Measurements from ENCODE around the gene ADGRD1. TPM values are rescaled to one million over a fixed set of nuclear protein-coding genes. Genes with fewer than 3 reads are reported as not detected.

Gene ADGRD1
- total and polyA plus RNA-seq, 3 experiments from 2014 or later, result 1.1 to 1.3 TPM; not detected in 1

DNA sequence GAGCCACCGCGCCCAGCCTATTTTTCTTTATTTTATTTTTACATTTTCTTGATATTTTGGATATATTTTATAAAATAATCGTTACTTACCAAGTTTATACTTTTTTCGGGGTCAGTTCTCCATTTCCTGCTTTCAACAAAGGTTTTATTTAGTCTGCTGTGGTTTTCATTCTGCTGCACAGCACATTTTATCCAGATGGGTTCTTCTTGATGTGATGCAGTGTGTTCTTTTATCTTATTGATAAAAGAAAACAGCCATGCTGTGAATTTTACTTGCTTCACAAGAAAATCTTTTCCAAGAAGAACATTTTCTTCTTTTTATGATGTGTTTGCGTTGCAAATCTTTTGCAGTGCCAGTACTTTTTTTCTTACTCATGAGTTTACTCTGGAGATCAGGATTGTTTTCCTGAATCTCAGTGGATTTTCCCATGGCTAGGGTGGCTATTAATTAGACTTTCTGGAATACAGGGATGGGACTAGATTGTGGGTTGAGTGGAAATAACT lies 192.5 kb downstream of the ADGRD1 start:
- no peak overlapping the region for H3K27ac Mint-ChIP-seq
- CTCF ChIA-PET, result no interaction called here

DNA sequence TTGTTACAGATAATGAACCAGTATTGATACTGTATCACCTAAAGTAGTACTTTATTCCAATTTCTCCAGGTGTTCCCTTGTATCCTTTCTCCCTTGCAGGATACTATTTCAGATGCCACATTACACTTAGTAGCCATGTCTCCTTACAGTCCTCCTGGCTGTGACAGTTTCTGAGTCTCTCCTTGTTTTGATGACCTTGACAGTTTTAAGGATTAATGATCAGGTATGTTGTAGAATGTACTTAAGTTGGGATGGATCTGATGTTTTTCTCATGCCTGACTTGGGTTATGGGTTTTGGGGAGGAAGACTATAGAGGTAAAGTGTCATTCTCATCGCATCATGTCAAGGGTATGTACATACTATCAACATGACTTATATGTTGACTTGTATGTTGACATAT lies 193.6 kb downstream of the ADGRD1 start:
- H3K4me1 Mint-ChIP-seq, result no peaks in the 10 kb centered on the region
- Histone ChIP-seq H3K27ac (ENCODE audit: low read depth, low read length) (no peak overlapping the region), H3K4me1 (ENCODE audit: insufficient read depth, low read length) (no peaks in the 10 kb centered on the region), H3K4me3 (ENCODE audit: low read length) (no peak overlapping the region), H3K36me3 (ENCODE audit: insufficient read depth, low read length) (no peaks in the 10 kb centered on the region), H3K9me3 (ENCODE audit: low read length) (no peaks in the 10 kb centered on the region), H3K27me3 (ENCODE audit: insufficient read depth, low read length, poor library complexity, severe bottlenecking) (no peaks in the 10 kb centered on the region)
- DNase-seq, result no peak
- H3K27ac Mint-ChIP-seq, result no peak overlapping the region
- POLR2A ChIA-PET, result no interaction called here
- peaks cover 10 to 33% of the 10 kb centered on the region in 2 donors for H3K27me3 Mint-ChIP-seq
- CTCF ChIA-PET, result no interaction called here
- H3K9me3 Mint-ChIP-seq, result peaks cover 0 to 2% (median 0%) of the 10 kb centered on the region in 5 donors
- H3K36me3 Mint-ChIP-seq, result no peaks in the 10 kb centered on the region
- no peak overlapping the region for H3K4me3 Mint-ChIP-seq

More for the DNA sequence above, 192.5 kb downstream of the ADGRD1 start:
- no peak overlapping the region for H3K4me3 Mint-ChIP-seq
- H3K9me3 Mint-ChIP-seq, result peaks cover 0 to 2% (median 0%) of the 10 kb centered on the region in 5 donors
- POLR2A ChIA-PET, result no interaction called here
- no peaks in the 10 kb centered on the region for H3K36me3 ChIP-seq (ENCODE audit: insufficient read depth, low read length)
- no peaks in the 10 kb centered on the region for H3K4me1 Mint-ChIP-seq
- H3K9me3 ChIP-seq (ENCODE audit: low read length), result no peaks in the 10 kb centered on the region
- no peak overlapping the region for H3K4me3 ChIP-seq (ENCODE audit: low read length)
- no peak for DNase-seq
- H3K4me1 ChIP-seq (ENCODE audit: insufficient read depth, low read length), result no peaks in the 10 kb centered on the region
- no peaks in the 10 kb centered on the region for H3K36me3 Mint-ChIP-seq
- no peak overlapping the region for H3K27ac ChIP-seq (ENCODE audit: low read depth, low read length)
- H3K27me3 Mint-ChIP-seq, result peaks cover 9 to 28% of the 10 kb centered on the region in 2 donors
- H3K27me3 ChIP-seq (ENCODE audit: insufficient read depth, low read length, poor library complexity, severe bottlenecking), result no peaks in the 10 kb centered on the region

DNA sequence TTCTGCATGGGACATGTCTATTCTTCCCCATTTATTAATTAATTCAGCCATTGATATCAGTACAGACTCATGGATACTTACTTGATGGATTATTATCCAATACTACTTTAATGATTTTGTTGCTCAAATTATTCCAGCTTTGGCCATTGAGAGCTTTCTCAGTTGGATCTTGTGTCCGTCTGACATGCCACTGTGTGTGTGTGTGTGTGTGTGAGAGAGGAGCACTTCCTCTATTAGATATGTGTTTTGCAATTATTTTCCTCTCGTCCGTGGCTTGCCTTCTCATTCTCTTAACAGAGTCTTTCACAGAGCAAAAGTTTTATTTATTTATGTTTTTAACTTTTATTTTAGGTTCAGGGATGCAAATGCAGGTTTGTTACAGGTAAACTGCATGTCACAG lies 194.2 kb downstream of the ADGRD1 start:
- H3K4me3 ChIP-seq (ENCODE audit: low read length), result no peak overlapping the region
- H3K4me1 Mint-ChIP-seq, result no peaks in the 10 kb centered on the region
- H3K4me1 ChIP-seq (ENCODE audit: insufficient read depth, low read length), result no peaks in the 10 kb centered on the region
- H3K27me3 Mint-ChIP-seq, result peaks cover 12 to 37% of the 10 kb centered on the region in 2 donors
- no peak for DNase-seq
- no peaks in the 10 kb centered on the region for H3K27me3 ChIP-seq (ENCODE audit: insufficient read depth, low read length, poor library complexity, severe bottlenecking)
- H3K36me3 ChIP-seq (ENCODE audit: insufficient read depth, low read length), result no peaks in the 10 kb centered on the region
- H3K27ac ChIP-seq (ENCODE audit: low read depth, low read length), result no peak overlapping the region
- H3K36me3 Mint-ChIP-seq, result no peaks in the 10 kb centered on the region
- H3K9me3 ChIP-seq (ENCODE audit: low read length), result no peaks in the 10 kb centered on the region
- H3K9me3 Mint-ChIP-seq, result peaks cover 0 to 2% (median 0%) of the 10 kb centered on the region in 5 donors
- ChIA-PET CTCF (no interaction called here), POLR2A (no interaction called here)
- no peak overlapping the region for H3K27ac Mint-ChIP-seq
- H3K4me3 Mint-ChIP-seq, result no peak overlapping the region

DNA sequence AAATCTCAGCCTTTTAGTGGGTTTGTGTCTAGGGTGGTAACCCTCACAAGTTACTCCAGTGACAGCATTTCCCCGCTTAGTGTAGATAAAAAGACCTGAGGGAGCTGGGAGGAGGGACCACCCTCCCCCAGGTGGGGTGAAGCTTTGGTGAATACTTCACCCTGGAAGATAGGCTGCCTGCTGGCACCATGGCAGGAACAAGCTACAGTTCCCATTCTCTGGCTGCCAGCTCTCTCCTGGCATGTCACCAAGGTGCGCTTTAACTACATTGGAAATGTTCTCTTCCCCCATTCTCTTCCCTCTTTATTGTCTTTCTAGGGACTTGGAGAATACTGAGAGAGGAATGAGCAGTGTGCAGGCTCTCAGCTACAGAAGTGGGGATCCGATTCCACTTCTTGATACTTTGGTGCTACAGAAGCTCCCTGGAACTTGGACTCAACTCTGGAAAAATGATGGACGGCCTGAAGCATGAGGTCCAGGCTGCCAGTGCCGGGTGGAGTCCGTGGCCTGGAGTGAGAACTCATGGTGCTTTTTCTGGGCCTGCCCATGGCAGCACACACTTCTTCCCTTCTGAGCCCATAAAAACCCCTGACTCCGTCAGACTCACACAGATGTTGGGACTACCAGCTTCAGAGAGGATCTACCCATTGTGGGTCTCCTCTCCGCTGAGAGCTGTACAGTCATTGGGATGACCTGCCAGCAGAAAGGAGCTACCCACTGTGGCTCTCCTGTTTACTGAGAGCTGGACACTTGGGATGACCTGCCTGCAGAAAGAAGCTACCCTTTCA lies 198.0 kb downstream of the ADGRD1 start:
- POLR2A ChIA-PET, result no interaction called here
- Mint-ChIP-seq H3K9me3 (peaks cover 0 to 2% (median 0%) of the 10 kb centered on the region in 5 donors), H3K4me3 (no peak overlapping the region), H3K4me1 (no peaks in the 10 kb centered on the region), H3K27me3 (peaks cover 24 to 65% of the 10 kb centered on the region in 2 donors), H3K36me3 (no peaks in the 10 kb centered on the region), H3K27ac (no peak overlapping the region)
- no peak overlapping the region for H3K4me3 ChIP-seq (ENCODE audit: low read length)
- no peak for DNase-seq
- no peaks in the 10 kb centered on the region for H3K36me3 ChIP-seq (ENCODE audit: insufficient read depth, low read length)
- no peaks in the 10 kb centered on the region for H3K9me3 ChIP-seq (ENCODE audit: low read length)
- no peaks in the 10 kb centered on the region for H3K27me3 ChIP-seq (ENCODE audit: insufficient read depth, low read length, poor library complexity, severe bottlenecking)
- CTCF ChIA-PET, result interaction anchor here (1.0 to 1.5 kb wide), 3 partner anchors 8 to 47 kb away, joined by 3 to 5 read pairs (median 4); no protein-coding TSS in a partner anchor
- no peak overlapping the region for H3K27ac ChIP-seq (ENCODE audit: low read depth, low read length)
- no peaks in the 10 kb centered on the region for H3K4me1 ChIP-seq (ENCODE audit: insufficient read depth, low read length)

DNA sequence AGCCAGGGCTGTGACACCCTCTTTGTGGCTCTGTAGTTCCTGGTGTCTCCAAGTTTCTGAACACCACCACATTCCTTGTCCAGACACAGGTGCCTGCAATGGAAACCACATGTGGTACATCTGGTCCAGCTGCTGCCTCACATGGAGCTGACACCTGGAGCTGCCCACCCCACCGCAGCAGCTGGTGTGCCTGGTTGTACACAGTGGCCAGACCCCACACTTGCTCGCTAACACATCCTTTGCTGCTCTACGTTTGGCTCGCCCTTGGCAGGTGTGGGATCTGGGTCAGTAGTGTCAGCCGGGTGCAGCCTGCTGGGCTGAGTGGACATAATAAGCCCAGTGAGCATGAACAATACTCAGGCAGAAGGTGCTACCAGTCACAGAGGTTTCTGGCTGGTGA lies 198.9 kb downstream of the ADGRD1 start:
- DNase-seq, result no peak
- Mint-ChIP-seq H3K27me3 (peaks cover 23 to 60% of the 10 kb centered on the region in 2 donors), H3K4me3 (no peak overlapping the region), H3K36me3 (no peaks in the 10 kb centered on the region), H3K4me1 (no peaks in the 10 kb centered on the region), H3K27ac (no peak overlapping the region), H3K9me3 (peaks cover 0 to 2% (median 0%) of the 10 kb centered on the region in 5 donors)
- CTCF ChIA-PET, result interaction anchor here (0.7 to 1.5 kb wide), 3 partner anchors 9 to 20 kb away, joined by 3 to 5 read pairs (median 3); no protein-coding TSS in a partner anchor
- Histone ChIP-seq H3K27me3 (ENCODE audit: insufficient read depth, low read length, poor library complexity, severe bottlenecking) (no peaks in the 10 kb centered on the region), H3K27ac (ENCODE audit: low read depth, low read length) (no peak overlapping the region), H3K9me3 (ENCODE audit: low read length) (no peaks in the 10 kb centered on the region), H3K4me3 (ENCODE audit: low read length) (no peak overlapping the region), H3K36me3 (ENCODE audit: insufficient read depth, low read length) (no peaks in the 10 kb centered on the region), H3K4me1 (ENCODE audit: insufficient read depth, low read length) (no peaks in the 10 kb centered on the region)
- POLR2A ChIA-PET, result no interaction called here

DNA sequence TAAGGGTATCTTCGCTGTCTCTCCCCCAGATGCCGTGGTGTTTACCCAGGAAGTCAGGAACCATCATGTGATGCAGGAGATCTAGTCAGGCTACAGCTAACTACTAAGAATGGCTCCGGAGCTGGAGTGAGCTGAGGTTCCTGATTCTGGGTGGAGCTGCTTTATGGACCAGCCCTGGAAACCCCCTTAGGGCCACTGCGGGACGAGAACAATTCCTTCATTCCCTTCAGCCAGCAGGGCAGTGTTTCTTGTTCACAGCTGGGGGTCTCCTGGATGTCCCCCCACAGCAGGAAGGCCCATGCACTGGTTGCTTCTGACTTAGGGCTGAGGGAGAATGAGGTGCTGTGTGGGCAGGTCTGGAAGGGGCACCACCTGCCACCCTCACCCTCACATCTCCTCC lies 199.3 kb downstream of the ADGRD1 start:
- ChIA-PET CTCF (interaction anchor here (0.7 to 1.5 kb wide), 3 partner anchors 9 to 21 kb away, joined by 3 to 5 read pairs (median 3); no protein-coding TSS in a partner anchor), POLR2A (no interaction called here)
- H3K4me3 Mint-ChIP-seq, result no peak overlapping the region
- no peak for DNase-seq
- H3K36me3 Mint-ChIP-seq, result no peaks in the 10 kb centered on the region
- peaks cover 20 to 56% of the 10 kb centered on the region in 2 donors for H3K27me3 Mint-ChIP-seq
- H3K4me3 ChIP-seq (ENCODE audit: low read length), result no peak overlapping the region
- H3K27ac Mint-ChIP-seq, result no peak overlapping the region
- no peaks in the 10 kb centered on the region for H3K4me1 ChIP-seq (ENCODE audit: insufficient read depth, low read length)
- no peaks in the 10 kb centered on the region for H3K9me3 ChIP-seq (ENCODE audit: low read length)
- H3K27ac ChIP-seq (ENCODE audit: low read depth, low read length), result no peak overlapping the region
- no peaks in the 10 kb centered on the region for H3K4me1 Mint-ChIP-seq
- no peaks in the 10 kb centered on the region for H3K36me3 ChIP-seq (ENCODE audit: insufficient read depth, low read length)
- H3K27me3 ChIP-seq (ENCODE audit: insufficient read depth, low read length, poor library complexity, severe bottlenecking), result no peaks in the 10 kb centered on the region
- H3K9me3 Mint-ChIP-seq, result peaks cover 0 to 2% (median 0%) of the 10 kb centered on the region in 5 donors

DNA sequence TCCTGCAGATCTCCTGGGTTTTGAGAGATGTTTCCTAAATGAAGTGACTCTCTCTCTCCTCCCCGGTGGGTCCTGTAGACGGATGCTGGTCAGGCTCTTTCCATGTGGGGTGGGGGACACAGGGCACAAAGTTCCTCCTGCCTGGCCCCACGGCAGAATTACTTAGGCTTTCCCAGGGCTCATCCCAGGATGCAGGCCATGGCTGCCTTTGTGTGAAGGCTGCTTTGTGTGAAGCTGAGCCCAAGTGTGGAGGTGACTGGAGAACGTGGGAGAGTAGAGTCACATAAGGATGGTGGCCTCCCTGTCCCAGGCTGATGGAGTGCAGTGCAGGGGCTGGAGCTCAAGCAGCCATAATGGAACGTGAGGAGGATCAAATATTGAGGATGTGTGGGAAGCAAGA lies 200.2 kb downstream of the ADGRD1 start:
- Mint-ChIP-seq H3K36me3 (no peaks in the 10 kb centered on the region), H3K4me1 (no peaks in the 10 kb centered on the region), H3K4me3 (no peak overlapping the region), H3K27ac (no peak overlapping the region), H3K9me3 (peaks cover 0 to 2% (median 0%) of the 10 kb centered on the region in 5 donors), H3K27me3 (peaks cover 16 to 49% of the 10 kb centered on the region in 2 donors)
- H3K4me3 ChIP-seq (ENCODE audit: low read length), result no peak overlapping the region
- POLR2A ChIA-PET, result no interaction called here
- H3K4me1 ChIP-seq (ENCODE audit: insufficient read depth, low read length), result no peaks in the 10 kb centered on the region
- no peaks in the 10 kb centered on the region for H3K27me3 ChIP-seq (ENCODE audit: insufficient read depth, low read length, poor library complexity, severe bottlenecking)
- no peaks in the 10 kb centered on the region for H3K9me3 ChIP-seq (ENCODE audit: low read length)
- CTCF ChIA-PET, result interaction anchor here (1.3 kb wide), 1 partner anchor 49 kb away, joined by 4 read pairs; no protein-coding TSS in a partner anchor
- no peak for DNase-seq
- H3K27ac ChIP-seq (ENCODE audit: low read depth, low read length), result no peak overlapping the region
- H3K36me3 ChIP-seq (ENCODE audit: insufficient read depth, low read length), result no peaks in the 10 kb centered on the region

DNA sequence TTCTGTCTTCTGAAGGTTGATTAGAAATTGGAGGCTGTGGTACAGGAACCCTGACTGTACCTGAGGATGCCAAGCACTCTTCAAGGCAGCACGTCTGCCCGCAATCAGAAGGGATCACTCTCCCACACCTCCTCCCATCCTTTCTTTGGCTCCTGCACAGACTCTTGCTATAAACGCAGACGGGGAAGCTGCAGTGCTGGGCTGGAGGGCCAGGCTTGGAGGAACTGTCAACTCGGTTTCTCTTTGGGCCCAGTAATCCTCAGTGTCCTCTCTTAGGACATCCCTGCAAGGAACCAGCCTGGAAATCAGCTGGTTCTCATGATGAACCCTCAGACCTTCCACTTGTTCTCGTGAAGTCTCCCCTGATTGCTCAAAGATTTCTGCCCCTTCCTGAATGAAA lies 201.4 kb downstream of the ADGRD1 start:
- no peak for DNase-seq
- no peaks in the 10 kb centered on the region for H3K4me1 Mint-ChIP-seq
- Histone ChIP-seq H3K4me1 (ENCODE audit: insufficient read depth, low read length) (no peaks in the 10 kb centered on the region), H3K27ac (ENCODE audit: low read depth, low read length) (no peak overlapping the region), H3K4me3 (ENCODE audit: low read length) (no peak overlapping the region), H3K27me3 (ENCODE audit: insufficient read depth, low read length, poor library complexity, severe bottlenecking) (no peaks in the 10 kb centered on the region), H3K36me3 (ENCODE audit: insufficient read depth, low read length) (no peaks in the 10 kb centered on the region), H3K9me3 (ENCODE audit: low read length) (no peaks in the 10 kb centered on the region)
- CTCF ChIA-PET, result no interaction called here
- peaks cover 16 to 47% of the 10 kb centered on the region in 2 donors for H3K27me3 Mint-ChIP-seq
- no peak overlapping the region for H3K27ac Mint-ChIP-seq
- H3K36me3 Mint-ChIP-seq, result no peaks in the 10 kb centered on the region
- H3K4me3 Mint-ChIP-seq, result no peak overlapping the region
- POLR2A ChIA-PET, result no interaction called here
- peaks cover 0 to 2% (median 0%) of the 10 kb centered on the region in 5 donors for H3K9me3 Mint-ChIP-seq

Measured in CD8-positive, alpha-beta memory T cell (primary cell).